ENCODE results near the gene VTI1A. TPM values are rescaled to one million over a fixed set of nuclear protein-coding genes. Genes with fewer than 3 reads are reported as not detected.

VTI1A gene
- polyA plus RNA-seq, 1 donor from 2014 or later, result 28.7 TPM

DNA sequence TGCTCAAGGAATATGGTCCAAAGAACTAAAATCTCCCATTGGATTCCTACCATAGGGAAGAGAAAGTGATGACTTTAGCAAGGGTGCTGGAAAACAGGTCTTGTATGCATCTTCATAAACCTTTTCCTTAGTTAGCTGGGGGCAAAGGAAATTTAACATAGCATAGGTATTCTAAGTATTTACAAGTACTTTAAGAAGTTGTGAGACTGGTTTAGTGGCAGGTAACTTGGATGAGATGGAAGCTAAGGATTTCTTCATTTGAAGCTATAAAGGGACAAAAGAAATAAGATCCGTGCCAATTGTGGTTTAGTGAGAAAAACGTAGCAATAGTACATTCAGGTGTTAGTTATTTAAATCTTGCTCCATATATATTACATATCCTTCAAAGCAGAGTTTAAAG, 319.6 kb downstream of the VTI1A start:
- TF ChIP-seq SMC3 (conservative IDR thresholded peaks at IDR 0.05; ENCODE audit: poor library complexity) (no peak), RAD21 (conservative IDR thresholded peaks at IDR 0.05) (no peak), EZH2 (IDR thresholded peaks at IDR 0.05; ENCODE audit: borderline replicate concordance, insufficient read depth, low read length, poor library complexity, severe bottlenecking) (no peak), MXI1 (conservative IDR thresholded peaks at IDR 0.05; ENCODE audit: poor library complexity, severe bottlenecking) (no peak)
- TF ChIP-seq, protein P1, sequence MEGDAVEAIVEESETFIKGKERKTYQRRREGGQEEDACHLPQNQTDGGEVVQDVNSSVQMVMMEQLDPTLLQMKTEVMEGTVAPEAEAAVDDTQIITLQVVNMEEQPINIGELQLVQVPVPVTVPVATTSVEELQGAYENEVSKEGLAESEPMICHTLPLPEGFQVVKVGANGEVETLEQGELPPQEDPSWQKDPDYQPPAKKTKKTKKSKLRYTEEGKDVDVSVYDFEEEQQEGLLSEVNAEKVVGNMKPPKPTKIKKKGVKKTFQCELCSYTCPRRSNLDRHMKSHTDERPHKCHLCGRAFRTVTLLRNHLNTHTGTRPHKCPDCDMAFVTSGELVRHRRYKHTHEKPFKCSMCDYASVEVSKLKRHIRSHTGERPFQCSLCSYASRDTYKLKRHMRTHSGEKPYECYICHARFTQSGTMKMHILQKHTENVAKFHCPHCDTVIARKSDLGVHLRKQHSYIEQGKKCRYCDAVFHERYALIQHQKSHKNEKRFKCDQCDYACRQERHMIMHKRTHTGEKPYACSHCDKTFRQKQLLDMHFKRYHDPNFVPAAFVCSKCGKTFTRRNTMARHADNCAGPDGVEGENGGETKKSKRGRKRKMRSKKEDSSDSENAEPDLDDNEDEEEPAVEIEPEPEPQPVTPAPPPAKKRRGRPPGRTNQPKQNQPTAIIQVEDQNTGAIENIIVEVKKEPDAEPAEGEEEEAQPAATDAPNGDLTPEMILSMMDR (IDR thresholded peaks at IDR 0.05; ENCODE audit: poor library complexity, severe bottlenecking), result no peak
- no peaks in the 10 kb centered on the region for H3K36me3 ChIP-seq (ENCODE audit: insufficient read depth, low read length)
- no peaks in the 10 kb centered on the region for H3K9me2 ChIP-seq (ENCODE audit: insufficient read depth, low read length)
- H3K9me3 ChIP-seq (ENCODE audit: low read length), result no peaks in the 10 kb centered on the region
- no peak overlapping the region for H3K27ac ChIP-seq (ENCODE audit: low read length)
- H3F3A ChIP-seq (ENCODE audit: insufficient read depth, low read length, poor library complexity, severe bottlenecking), result no peaks in the 10 kb centered on the region
- no peak overlapping the region for H3K9ac ChIP-seq (ENCODE audit: low read length)
- no peak overlapping the region for H3K4me2 ChIP-seq (ENCODE audit: low read length)
- no peaks in the 10 kb centered on the region for H3K27me3 ChIP-seq (ENCODE audit: insufficient read depth, low read depth, low read length)
- no peaks in the 10 kb centered on the region for H3K79me2 ChIP-seq (replicated peaks; ENCODE audit: insufficient read depth, low read length)
- no peak overlapping the region for H3K4me3 ChIP-seq (ENCODE audit: low read length)
- H4K20me1 ChIP-seq (ENCODE audit: insufficient read depth), result no peaks in the 10 kb centered on the region
- no peak overlapping the region for H2AFZ ChIP-seq (ENCODE audit: low read depth, low read length)

- H3K27ac ChIP-seq (ENCODE audit: low read length), result no peak overlapping the region
- H3K4me3 ChIP-seq (ENCODE audit: low read length), result no peak overlapping the region
- TF ChIP-seq MXI1 (conservative IDR thresholded peaks at IDR 0.05; ENCODE audit: poor library complexity, severe bottlenecking), result no peak
- no peak for TF ChIP-seq POLR2AphosphoS5 (IDR thresholded peaks at IDR 0.05)
- no peak for TF ChIP-seq EP300 (conservative IDR thresholded peaks at IDR 0.05; ENCODE audit: poor library complexity, severe bottlenecking)
- no peak for TF ChIP-seq TAF1 (IDR thresholded peaks at IDR 0.05; ENCODE audit: low read depth)
- no peak for TF ChIP-seq SMC3 (conservative IDR thresholded peaks at IDR 0.05; ENCODE audit: poor library complexity)
- TF ChIP-seq, protein P1 (IDR thresholded peaks at IDR 0.05; ENCODE audit: poor library complexity, severe bottlenecking), result no peak
- H4K20me1 ChIP-seq (ENCODE audit: insufficient read depth), result no peaks in the 10 kb centered on the region
- H3K79me2 ChIP-seq (replicated peaks; ENCODE audit: insufficient read depth, low read length), result no peaks in the 10 kb centered on the region
- no peak overlapping the region for H3K4me2 ChIP-seq (ENCODE audit: low read length)
- no peaks in the 10 kb centered on the region for H3K36me3 ChIP-seq (ENCODE audit: insufficient read depth, low read length)
- H3K9me2 ChIP-seq (ENCODE audit: insufficient read depth, low read length), result no peaks in the 10 kb centered on the region
- no peaks in the 10 kb centered on the region for H3K9me3 ChIP-seq (ENCODE audit: low read length)
- H3K27me3 ChIP-seq (ENCODE audit: insufficient read depth, low read depth, low read length), result no peaks in the 10 kb centered on the region
- H3F3A ChIP-seq (ENCODE audit: insufficient read depth, low read length, poor library complexity, severe bottlenecking), result no peaks in the 10 kb centered on the region
- H3K9ac ChIP-seq (ENCODE audit: low read length), result no peak overlapping the region
- no peak overlapping the region for H2AFZ ChIP-seq (ENCODE audit: low read depth, low read length)
Measured at GRCh38 chr10:112767156-112767555, 320.1 kb downstream of the VTI1A start.

- Histone ChIP-seq H3K36me3 (ENCODE audit: insufficient read depth, low read length) (no peaks in the 10 kb centered on the region), H3K4me3 (ENCODE audit: low read length) (no peak overlapping the region), H3K79me2 (replicated peaks; ENCODE audit: insufficient read depth, low read length) (no peaks in the 10 kb centered on the region), H3K9ac (ENCODE audit: low read length) (no peak overlapping the region), H3K27me3 (ENCODE audit: insufficient read depth, low read depth, low read length) (no peaks in the 10 kb centered on the region), H2AFZ (ENCODE audit: low read depth, low read length) (no peak overlapping the region), H3K9me3 (ENCODE audit: low read length) (no peaks in the 10 kb centered on the region), H3K4me2 (ENCODE audit: low read length) (no peak overlapping the region), H4K20me1 (ENCODE audit: insufficient read depth) (no peaks in the 10 kb centered on the region), H3F3A (ENCODE audit: insufficient read depth, low read length, poor library complexity, severe bottlenecking) (no peaks in the 10 kb centered on the region), H3K9me2 (ENCODE audit: insufficient read depth, low read length) (no peaks in the 10 kb centered on the region), H3K27ac (ENCODE audit: low read length) (no peak overlapping the region)
- TF ChIP-seq MXI1 (conservative IDR thresholded peaks at IDR 0.05; ENCODE audit: poor library complexity, severe bottlenecking) (no peak), REST (IDR thresholded peaks at IDR 0.05; ENCODE audit: borderline replicate concordance) (no peak), TAF1 (IDR thresholded peaks at IDR 0.05; ENCODE audit: low read depth) (no peak), EP300 (conservative IDR thresholded peaks at IDR 0.05; ENCODE audit: poor library complexity, severe bottlenecking) (no peak), RAD21 (conservative IDR thresholded peaks at IDR 0.05) (no peak), EZH2 (IDR thresholded peaks at IDR 0.05; ENCODE audit: borderline replicate concordance, insufficient read depth, low read length, poor library complexity, severe bottlenecking) (no peak), SMC3 (conservative IDR thresholded peaks at IDR 0.05; ENCODE audit: poor library complexity) (no peak), POLR2AphosphoS5 (IDR thresholded peaks at IDR 0.05) (no peak)
- TF ChIP-seq, protein P1 (IDR thresholded peaks at IDR 0.05; ENCODE audit: poor library complexity, severe bottlenecking), result no peak
Measured at GRCh38 chr10:112768121-112768520, 321.1 kb downstream of the VTI1A start.
